ENCODE data around the gene CCR5AS.

GRCh38 chr3:46354984-46355383 is 51.9 kb downstream of the CCR5AS start:
- TF ChIP-seq CTCF (IDR thresholded peaks at IDR 0.05) (no peak), POLR2A (IDR thresholded peaks at IDR 0.05) (no peak)
